HepG2 (cell line): ENCODE results near the gene P3R3URF. TPM values are rescaled to one million over a fixed set of nuclear protein-coding genes. Genes with fewer than 3 reads are reported as not detected.

Source experiments
- ATAC-seq: fragments of 200-7000 bp; cut with Tn5 transposase; 3 replicates; pipeline ENCODE4 v1.9.1; 2020; ENCODE audit warnings: mild to moderate bottlenecking, moderate library complexity
- BruUV-seq: library from RNA; stranded (reverse); fragments of 400-500 nt; replicated peaks from 2 replicates; lab custom pipeline; 2021; lab: Mats Ljungman, UMichigan
- CTCF ChIA-PET: fragments of 300-600 bp; formaldehyde crosslinking; extraction: SDS; loops from one replicate; lab custom pipeline; 2021; ENCODE audit warnings: low total read pairs, inconsistent platforms, low intra/inter-chr PET ratio; lab: Yijun Ruan, JAX
- POLR2A ChIA-PET: fragments of 350-600 bp; sonication (Branson Sonifier 250); formaldehyde crosslinking; loops from one replicate; lab custom pipeline; 2020; ENCODE audit warnings: antibody characterized with exemption, inconsistent platforms; lab: Yijun Ruan, JAX
- DNase-seq: peaks from one replicate; pipeline ENCODE4 v3.0.0-alpha.2; 2015; ENCODE audit warnings: low spot score
- FAIRE-seq: peaks from 3 replicates; lab custom pipeline; 2011; peaks lifted over from hg19 to GRCh38; lab: Jason Lieb, UNC
- H2AFZ ChIP-seq: one replicate; pipeline ENCODE4 v1.6.1; 2011; ENCODE audit warnings: low read length, inconsistent platforms
- H3K27ac ChIP-seq: fragments of 300-600 bp; 3 replicates; pipeline ENCODE4 v1.8.0; 2011; ENCODE audit warnings: mixed run types, mild to moderate bottlenecking, mixed read lengths, low read length, inconsistent platforms; ENCODE audit not compliant: insufficient read depth; ENCODE audit errors: extremely low read length
- H3K27me3 ChIP-seq, 2 experiments: fragments of 200-600 bp in 1 of 2; 2 replicates in 1 of 2; 3 replicates in 1 of 2; pipeline versions ENCODE4 v1.6.0 to v1.8.0; 2011; ENCODE audit warnings: low read length in 2 of 2, mild to moderate bottlenecking in 2 of 2, moderate library complexity in 2 of 2, inconsistent platforms in 1 of 2; ENCODE audit not compliant: insufficient read depth in 2 of 2, control insufficient read depth in 1 of 2
- H3K36me3 ChIP-seq, 2 experiments: fragments of 200-600 bp in 1 of 2; replicated peaks in 1 of 2; 2 replicates in 1 of 2; 3 replicates in 1 of 2; pipeline versions ENCODE4 v1.5.1 to v1.8.0; 2011; ENCODE audit warnings: low read length in 2 of 2, inconsistent platforms in 1 of 2; ENCODE audit not compliant: insufficient read depth in 2 of 2, control insufficient read depth in 1 of 2
- H3K4me1 ChIP-seq: 2 replicates; pipeline ENCODE4 v1.5.1; 2012; ENCODE audit warnings: low read length, inconsistent platforms; ENCODE audit not compliant: insufficient read depth
- H3K4me2 ChIP-seq: 2 replicates; pipeline ENCODE4 v1.6.0; 2011; ENCODE audit warnings: low read depth, low read length, inconsistent platforms
- H3K4me3 ChIP-seq, 3 experiments: fragments of 200-600 bp in 1 of 3; sonication (generic), shearing (Covaris generic) in 1 of 3; replicated peaks in 1 of 3; 2 replicates each; pipeline ENCODE4 v1.5.1; 2011 to 2016; ENCODE audit warnings: low read length in 3 of 3, inconsistent platforms in 2 of 3, low read depth in 2 of 3, mild to moderate bottlenecking in 2 of 3, control low read depth in 1 of 3, mixed read lengths in 1 of 3; ENCODE audit not compliant: insufficient read depth in 1 of 3
- H3K79me2 ChIP-seq: one replicate; pipeline ENCODE4 v1.6.1; 2011; ENCODE audit warnings: low read length, inconsistent platforms; ENCODE audit not compliant: insufficient read depth
- H3K9ac ChIP-seq: 2 replicates; pipeline ENCODE4 v1.6.0; 2011; ENCODE audit warnings: mild to moderate bottlenecking, low read depth, low read length, inconsistent platforms; ENCODE audit not compliant: insufficient read depth
- H3K9me3 ChIP-seq: 2 replicates; pipeline ENCODE4 v1.5.1; 2012; ENCODE audit warnings: mild to moderate bottlenecking, low read length
- H4K20me1 ChIP-seq: 2 replicates; pipeline ENCODE4 v1.6.0; 2011; ENCODE audit warnings: inconsistent platforms, mild to moderate bottlenecking, low read length, moderate library complexity; ENCODE audit not compliant: insufficient read depth
- BRD4 ChIP-seq: sonication (generic); formaldehyde crosslinking; IDR thresholded peaks from 2 replicates; pipeline ENCODE4 v1.4.0; 2020; ENCODE audit warnings: missing genetic modification reagents
- ETV6 ChIP-seq: sonication (generic); formaldehyde crosslinking; conservative IDR thresholded peaks from 2 replicates; pipeline ENCODE4 v1.4.0; 2020; ENCODE audit warnings: missing genetic modification reagents
- PHB2 ChIP-seq: fragments of 450-650 bp; IDR thresholded peaks from 2 replicates; pipeline ENCODE4 v1.6.1; 2018; ENCODE audit not compliant: partially characterized antibody
- RFX3 ChIP-seq: IDR thresholded peaks from 2 replicates; pipeline ENCODE4 v1.6.1; 2016; ENCODE audit warnings: missing biosample characterization, missing genetic modification reagents
- ZNF230 ChIP-seq: sonication (generic); formaldehyde crosslinking; IDR thresholded peaks from 2 replicates; pipeline ENCODE4 v1.4.0; 2020; ENCODE audit warnings: mild to moderate bottlenecking, missing genetic modification reagents
- ZNF614 ChIP-seq: IDR thresholded peaks from 2 replicates; pipeline ENCODE4 v1.6.1; 2018; ENCODE audit warnings: missing biosample characterization, missing genetic modification reagents, inconsistent platforms, borderline replicate concordance
- WGBS: methylation state at CpG from one replicate; pipeline ENCODE4 v1.1.6; 2017; ENCODE audit warnings: low lambda C conversion rate; 5-methylcytosine and 5-hydroxymethylcytosine counted together
- in situ Hi-C: cut with HindIII; loops from 2 replicates; pipeline ENCODE4 v1.10.0; 2017; ENCODE audit warnings: low pct_unique_long_range_greater_than_20kb; ENCODE audit not compliant: extremely low pct_ligation_motif_present
- intact Hi-C: fragments of 100-400 bp; cut with micrococcal nuclease; formaldehyde crosslinking; loops from one replicate; pipeline ENCODE4 v1.10.0; 2022; ENCODE audit not compliant: unreplicated experiment
- polyA plus RNA-seq, 8 experiments: library from polyadenylated mRNA; depleted of rRNA in 3 of 8; stranded (reverse) in 7 of 8; unstranded in 1 of 8; fragments of >200 nt; fragmentation: Illumina TruSeq in 4 of 8; extraction: Trizol in 4 of 8; gene quantifications; 2 replicates each; pipeline versions ENCODE4 v1.2.1 to v1.2.3, GENCODE V29; 2011 to 2016; ENCODE audit warnings: low read depth in 4 of 8, missing spikeins in 1 of 8, mixed read lengths in 1 of 8; ENCODE audit not compliant: insufficient read depth in 1 of 8
- total RNA-seq, 5 experiments: library from RNA; depleted of rRNA; stranded (reverse); fragments of >200 nt; fragmentation: Illumina TruSeq; extraction: Trizol; gene quantifications; 2 replicates each; pipeline ENCODE4 v1.2.3, GENCODE V29; 2016; ENCODE audit warnings: low read depth in 1 of 5
- TF ChIP-seq, protein P1 (sequence below): IDR thresholded peaks from 2 replicates; pipeline ENCODE4 v1.6.1; 2016; ENCODE audit warnings: low read depth
- TF ChIP-seq, protein P2 (sequence below): sonication (generic); formaldehyde crosslinking; IDR thresholded peaks from 2 replicates; pipeline ENCODE4 v1.5.0; 2020; ENCODE audit warnings: mild to moderate bottlenecking, missing genetic modification reagents, borderline replicate concordance
- TF ChIP-seq, protein P3 (sequence below): IDR thresholded peaks from 2 replicates; pipeline ENCODE4 v1.6.1; 2018; ENCODE audit warnings: missing genetic modification reagents, mild to moderate bottlenecking, missing compliant biosample characterization

P3R3URF gene
- total and polyA plus RNA-seq, 2 of the 13 experiments (the other 11 are each of a cell fraction or from before 2014, with no cell fraction given), result not detected

DNA sequence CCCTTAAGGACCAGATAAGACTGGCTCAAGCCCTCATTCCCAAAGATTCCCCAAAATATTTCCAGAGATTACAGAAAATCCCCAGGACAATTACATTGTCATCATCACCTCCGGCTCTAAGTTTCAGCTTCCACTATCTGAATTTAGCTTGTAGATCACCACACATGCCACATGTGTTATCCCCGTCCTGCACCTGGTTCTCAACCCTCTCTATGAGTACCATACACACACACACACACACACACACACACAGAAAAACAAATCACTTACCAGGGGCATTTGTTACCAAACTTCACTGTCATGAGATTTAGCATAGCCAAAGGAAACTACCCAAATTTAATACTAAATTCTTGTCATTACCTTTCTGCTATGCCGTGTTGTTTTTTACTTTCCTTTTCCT is 16.8 kb downstream of the P3R3URF start (continued):
- TF ChIP-seq, protein P1, sequence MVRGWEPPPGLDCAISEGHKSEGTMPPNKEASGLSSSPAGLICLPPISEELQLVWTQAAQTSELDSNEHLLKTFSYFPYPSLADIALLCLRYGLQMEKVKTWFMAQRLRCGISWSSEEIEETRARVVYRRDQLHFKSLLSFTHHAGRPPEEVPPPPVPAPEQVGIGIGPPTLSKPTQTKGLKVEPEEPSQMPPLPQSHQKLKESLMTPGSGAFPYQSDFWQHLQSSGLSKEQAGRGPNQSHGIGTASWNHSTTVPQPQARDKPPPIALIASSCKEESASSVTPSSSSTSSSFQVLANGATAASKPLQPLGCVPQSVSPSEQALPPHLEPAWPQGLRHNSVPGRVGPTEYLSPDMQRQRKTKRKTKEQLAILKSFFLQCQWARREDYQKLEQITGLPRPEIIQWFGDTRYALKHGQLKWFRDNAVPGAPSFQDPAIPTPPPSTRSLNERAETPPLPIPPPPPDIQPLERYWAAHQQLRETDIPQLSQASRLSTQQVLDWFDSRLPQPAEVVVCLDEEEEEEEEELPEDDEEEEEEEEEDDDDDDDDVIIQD (CRISPR knock-in tag), result no peak
- no peak for TF ChIP-seq ETV6 (CRISPR knock-in tag)
- TF ChIP-seq RFX3 (CRISPR knock-in tag), result no peak
- TF ChIP-seq, all 625 proteins: peak for 0

DNA sequence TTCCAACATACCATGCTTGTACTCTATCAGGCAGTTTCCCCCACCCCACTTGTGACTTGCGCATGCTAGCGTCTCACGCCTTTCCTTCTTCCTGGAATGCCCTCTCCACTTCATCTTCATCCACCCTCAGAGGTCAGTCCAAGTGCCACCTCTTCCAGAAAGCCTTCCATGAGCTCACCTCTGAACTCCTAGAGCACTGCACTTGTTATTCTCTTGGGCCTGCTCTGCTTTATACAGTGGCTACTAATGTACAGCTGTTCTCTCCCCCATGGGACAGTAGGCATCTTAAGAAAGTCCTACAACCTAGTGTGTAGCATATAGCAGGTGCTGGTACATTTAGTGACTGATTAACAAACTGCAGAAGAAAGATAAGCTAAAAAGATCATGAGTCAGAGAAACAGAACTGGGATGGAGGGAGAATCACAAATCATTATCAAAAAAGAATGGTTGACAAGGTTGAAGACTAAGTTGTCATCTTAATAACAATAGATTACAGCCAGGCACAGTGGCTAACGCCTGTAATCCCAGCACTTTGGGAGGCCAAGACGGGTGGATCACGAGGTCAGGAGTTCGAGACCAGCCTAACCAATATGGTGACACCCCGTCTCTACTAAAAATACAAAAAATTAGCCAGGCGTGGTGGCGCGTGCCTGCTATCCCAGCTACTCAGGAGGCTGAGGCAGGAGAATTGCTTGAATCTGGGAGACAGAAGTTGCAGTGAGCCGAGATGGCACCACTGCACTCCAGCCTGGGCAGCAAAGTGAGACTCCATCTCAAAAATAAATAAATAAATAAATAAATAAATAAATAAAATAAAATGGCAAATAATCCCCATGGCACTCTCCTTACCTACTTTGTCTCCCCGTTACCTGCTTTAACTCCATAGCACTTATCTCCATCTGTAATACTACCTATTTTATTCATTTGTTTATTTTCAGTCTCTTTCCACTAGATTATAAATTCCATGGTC is 17.7 kb downstream of the P3R3URF start:
- ATAC-seq, result no peak
- Histone ChIP-seq H3K4me3 (no peak overlapping the region), H3K9me3 (no peaks in the 10 kb centered on the region), H2AFZ (no peak overlapping the region), H3K4me1 (peaks cover 15% of the 10 kb centered on the region), H3K79me2 (no peaks in the 10 kb centered on the region), H3K27ac (no peak overlapping the region), H3K27me3 (peaks cover 0 to 5% of the 10 kb centered on the region in 2 experiments; a peak in 1 of 5 replicates), H3K4me2 (no peak overlapping the region), H3K9ac (no peak overlapping the region), H3K36me3 (no peaks in the 10 kb centered on the region), H4K20me1 (no peaks in the 10 kb centered on the region)
- CTCF ChIA-PET, result no interaction called here
- TF ChIP-seq, protein P2, sequence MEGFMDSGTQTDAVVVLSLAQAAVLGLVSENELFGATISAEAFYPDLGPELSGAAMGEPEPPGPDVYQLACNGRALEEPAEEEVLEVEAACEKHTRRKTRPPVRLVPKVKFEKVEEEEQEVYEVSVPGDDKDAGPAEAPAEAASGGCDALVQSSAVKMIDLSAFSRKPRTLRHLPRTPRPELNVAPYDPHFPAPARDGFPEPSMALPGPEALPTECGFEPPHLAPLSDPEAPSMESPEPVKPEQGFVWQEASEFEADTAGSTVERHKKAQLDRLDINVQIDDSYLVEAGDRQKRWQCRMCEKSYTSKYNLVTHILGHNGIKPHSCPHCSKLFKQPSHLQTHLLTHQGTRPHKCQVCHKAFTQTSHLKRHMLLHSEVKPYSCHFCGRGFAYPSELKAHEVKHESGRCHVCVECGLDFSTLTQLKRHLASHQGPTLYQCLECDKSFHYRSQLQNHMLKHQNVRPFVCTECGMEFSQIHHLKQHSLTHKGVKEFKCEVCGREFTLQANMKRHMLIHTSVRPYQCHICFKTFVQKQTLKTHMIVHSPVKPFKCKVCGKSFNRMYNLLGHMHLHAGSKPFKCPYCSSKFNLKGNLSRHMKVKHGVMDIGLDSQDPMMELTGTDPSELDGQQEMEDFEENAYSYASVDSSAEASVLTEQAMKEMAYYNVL, result no peak
- TF ChIP-seq BRD4 (CRISPR knock-in tag) (no peak), PHB2 (no peak), ZNF614 (CRISPR knock-in tag) (no peak), ZNF230 (no peak)
- TF ChIP-seq, protein P3, sequence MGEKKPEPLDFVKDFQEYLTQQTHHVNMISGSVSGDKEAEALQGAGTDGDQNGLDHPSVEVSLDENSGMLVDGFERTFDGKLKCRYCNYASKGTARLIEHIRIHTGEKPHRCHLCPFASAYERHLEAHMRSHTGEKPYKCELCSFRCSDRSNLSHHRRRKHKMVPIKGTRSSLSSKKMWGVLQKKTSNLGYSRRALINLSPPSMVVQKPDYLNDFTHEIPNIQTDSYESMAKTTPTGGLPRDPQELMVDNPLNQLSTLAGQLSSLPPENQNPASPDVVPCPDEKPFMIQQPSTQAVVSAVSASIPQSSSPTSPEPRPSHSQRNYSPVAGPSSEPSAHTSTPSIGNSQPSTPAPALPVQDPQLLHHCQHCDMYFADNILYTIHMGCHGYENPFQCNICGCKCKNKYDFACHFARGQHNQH (CRISPR knock-in tag), result no peak
- intact Hi-C loops (loop anchor here (2.0 kb wide), 1 partner anchor 42 kb away; no protein-coding TSS in a partner anchor), in situ Hi-C loops (no loop called here)
- WGBS, result 51% methylated on average over 13 of the region's 13 CpGs
- no peak for FAIRE-seq
- BruUV-seq, result no TSS peak
- DNase-seq, result no peak
- POLR2A ChIA-PET, result no interaction called here
